H1 (cell line): Measurements from ENCODE around the gene SIN3B. TPM values are rescaled to one million over a fixed set of nuclear protein-coding genes. Genes with fewer than 3 reads are reported as not detected.

Experiments
- CTCF ChIP-seq, 3 experiments: IDR thresholded peaks; 1 replicate in 2 of 3; 2 replicates in 1 of 3; pipeline versions ENCODE4 v1.5.1 to v1.6.1; 2011; ENCODE audit warnings: low read length in 3 of 3, mild to moderate bottlenecking in 3 of 3, inconsistent platforms in 2 of 3, low read depth in 1 of 3, moderate library complexity in 1 of 3; ENCODE audit not compliant: insufficient read depth in 1 of 3; ENCODE audit errors: control extremely low read depth in 1 of 3
- KDM1A ChIP-seq: fragments of 200-600, 300-600 bp; sonication (generic); IDR thresholded peaks from 2 replicates; pipeline ENCODE4 v1.7.1; 2016; ENCODE audit warnings: mild to moderate bottlenecking, low read length, borderline replicate concordance
- SIX5 ChIP-seq: IDR thresholded peaks from 2 replicates; pipeline ENCODE4 v1.6.1; 2011; ENCODE audit warnings: mild to moderate bottlenecking, low read depth, low read length
- polyA plus RNA-seq, 7 experiments: library from polyadenylated mRNA; depleted of rRNA in 3 of 7; stranded (reverse) in 5 of 7; unstranded in 2 of 7; fragments of >200 nt in 5 of 7; fragments of 200-250 nt in 2 of 7; gene quantifications; 1 replicate in 5 of 7; 2 replicates in 1 of 7; 4 replicates in 1 of 7; pipeline versions ENCODE4 v1.2.1 to v1.2.3, GENCODE V29; 2011 to 2013; ENCODE audit warnings: missing spikeins in 2 of 7, mixed read lengths in 2 of 7
- total RNA-seq: library from RNA; stranded (reverse); fragmentation: NEBNext Ultra II Directional; extraction: Animal tissue kit (Norgen Biotek cat#: 25700); gene quantifications from 2 replicates; pipeline ENCODE4 v1.2.1, GENCODE V29; 2021

Gene SIN3B
- total and polyA plus RNA-seq, 2 of the 8 experiments (the other 6 are each of a cell fraction or from before 2014, with no cell fraction given): 29.5 to 71.1 TPM

GRCh38 chr19:16824658-16825311 is 4.4 kb upstream of the SIN3B start (continued):
- TF ChIP-seq KDM1A (no peak), SIX5 (no peak), CTCF (IDR thresholded peaks at IDR 0.05; ENCODE audit: control extremely low read depth in 1 of 3, insufficient read depth in 1 of 3, low read depth in 1 of 3, low read length in 3 of 3) (no peak)
